CD14-positive monocyte (primary cell): ENCODE results near the gene FRAS1. TPM values are rescaled to one million over a fixed set of nuclear protein-coding genes. Genes with fewer than 3 reads are reported as not detected.

Source experiments
- DNase-seq, 3 donors: peaks; one replicate each; pipeline ENCODE4 v3.0.0-alpha.2; 2011 to 2022
- H2AFZ ChIP-seq: 2 replicates; pipeline ENCODE4 v1.6.0; 2012; ENCODE audit warnings: mild to moderate bottlenecking, low read depth, low read length, inconsistent platforms; ENCODE audit not compliant: insufficient read depth, poor library complexity, severe bottlenecking
- H3K27ac ChIP-seq, 2 donors: 1 replicate in 1 of 2; 2 replicates in 1 of 2; pipeline ENCODE4 v1.5.1; 2012 to 2013; ENCODE audit warnings: low read length in 2 of 2, control low read depth in 1 of 2, inconsistent platforms in 1 of 2, low read depth in 1 of 2, mild to moderate bottlenecking in 1 of 2
- H3K27me3 ChIP-seq, 2 donors: one replicate each; pipeline versions ENCODE4 v1.6.0 to v1.6.1; 2011 to 2013; ENCODE audit warnings: low read length in 2 of 2; ENCODE audit not compliant: control insufficient read depth in 2 of 2, insufficient read depth in 2 of 2
- H3K36me3 ChIP-seq, 2 donors: replicated peaks in 1 of 2; 1 replicate in 1 of 2; 2 replicates in 1 of 2; pipeline versions ENCODE4 v1.5.1 to v1.6.1; 2012 to 2013; ENCODE audit warnings: low read length in 2 of 2, control low read depth in 1 of 2, inconsistent platforms in 1 of 2, mild to moderate bottlenecking in 1 of 2; ENCODE audit not compliant: insufficient read depth in 2 of 2, control insufficient read depth in 1 of 2
- H3K4me1 ChIP-seq, 2 donors: 1 replicate in 1 of 2; 2 replicates in 1 of 2; pipeline versions ENCODE4 v1.5.1 to v1.6.1; 2012 to 2013; ENCODE audit warnings: low read length in 2 of 2, control low read depth in 1 of 2, inconsistent platforms in 1 of 2, mild to moderate bottlenecking in 1 of 2, moderate library complexity in 1 of 2; ENCODE audit not compliant: insufficient read depth in 2 of 2, control insufficient read depth in 1 of 2
- H3K4me2 ChIP-seq: replicated peaks from 2 replicates; pipeline ENCODE3; 2012; ENCODE audit warnings: low read length, moderate library complexity, mild to moderate bottlenecking; ENCODE audit not compliant: poor library complexity, severe bottlenecking; ENCODE audit errors: extremely low read depth
- H3K4me3 ChIP-seq, 3 experiments: fragments of 200-600 bp in 1 of 3; sonication (generic) in 1 of 3; replicated peaks in 1 of 3; 1 replicate in 2 of 3; 2 replicates in 1 of 3; pipeline ENCODE4 v1.5.1; 2011 to 2013; ENCODE audit warnings: low read length in 3 of 3, mild to moderate bottlenecking in 3 of 3, control low read depth in 2 of 3, low read depth in 2 of 3, inconsistent platforms in 1 of 3, moderate library complexity in 1 of 3
- H3K79me2 ChIP-seq: 2 replicates; pipeline ENCODE4 v1.6.0; 2012; ENCODE audit warnings: mild to moderate bottlenecking, control low read depth, inconsistent platforms, low read length, moderate library complexity; ENCODE audit not compliant: insufficient read depth
- H3K9ac ChIP-seq: 2 replicates; pipeline ENCODE4 v1.6.0; 2017; ENCODE audit warnings: low read length, mild to moderate bottlenecking; ENCODE audit not compliant: insufficient read depth, poor library complexity, severe bottlenecking
- H3K9me3 ChIP-seq, 2 donors: replicated peaks in 1 of 2; 1 replicate in 1 of 2; 2 replicates in 1 of 2; pipeline versions ENCODE4 v1.5.1 to v1.6.1; 2012 to 2013; ENCODE audit warnings: low read length in 2 of 2, control low read depth in 1 of 2; ENCODE audit not compliant: control insufficient read depth in 1 of 2, insufficient read depth in 1 of 2
- H4K20me1 ChIP-seq: 2 replicates; pipeline ENCODE4 v1.6.0; 2012; ENCODE audit warnings: mild to moderate bottlenecking, low read length, control low read depth, moderate library complexity; ENCODE audit not compliant: insufficient read depth
- H3K27ac Mint-ChIP-seq, 7 donors: one replicate each; pipeline ENCODE4 v1.8.0; 2020; ENCODE audit warnings: mild to moderate bottlenecking in 7 of 7, mixed read lengths in 7 of 7, moderate library complexity in 6 of 7, inconsistent platforms in 2 of 7
- H3K27me3 Mint-ChIP-seq, 3 donors: one replicate each; pipeline ENCODE4 v1.8.0; 2021 to 2022; ENCODE audit warnings: low read depth in 3 of 3, mild to moderate bottlenecking in 3 of 3, mixed read lengths in 3 of 3, moderate library complexity in 3 of 3, inconsistent platforms in 1 of 3
- H3K36me3 Mint-ChIP-seq, 2 donors: one replicate each; pipeline ENCODE4 v1.8.0; 2020; ENCODE audit warnings: mixed read lengths in 2 of 2, inconsistent platforms in 1 of 2, mild to moderate bottlenecking in 1 of 2
- H3K4me1 Mint-ChIP-seq: one replicate; pipeline ENCODE4 v1.8.0; 2020; ENCODE audit warnings: mild to moderate bottlenecking, mixed read lengths
- H3K4me3 Mint-ChIP-seq, 2 donors: one replicate each; pipeline ENCODE4 v1.8.0; 2020; ENCODE audit warnings: mild to moderate bottlenecking in 2 of 2, mixed read lengths in 2 of 2, moderate library complexity in 1 of 2
- H3K9me3 Mint-ChIP-seq, 7 donors: one replicate each; pipeline ENCODE4 v1.8.0; 2020 to 2022; ENCODE audit warnings: mixed read lengths in 7 of 7, mild to moderate bottlenecking in 6 of 7, moderate library complexity in 6 of 7, inconsistent platforms in 2 of 7
- CTCF ChIP-seq: fragments of 200-600 bp; IDR thresholded peaks from one replicate; pipeline ENCODE4 v1.8.0; 2022; ENCODE audit warnings: antibody characterized with exemption, mild to moderate bottlenecking
- WGBS: methylation state at CpG from one replicate; pipeline ENCODE4 v1.1.5; 2013; ENCODE audit warnings: missing lambda C conversion rate; ENCODE audit not compliant: insufficient coverage; 5-methylcytosine and 5-hydroxymethylcytosine counted together
- intact Hi-C, 2 donors: fragments of 100-400 bp; cut with micrococcal nuclease; formaldehyde crosslinking; loops; one replicate each; pipeline versions ENCODE4 v1.15.0 to v1.15.1; 2023
- polyA plus RNA-seq, 3 donors: library from polyadenylated mRNA; depleted of rRNA in 1 of 3; unstranded in 2 of 3; stranded (reverse) in 1 of 3; fragments of 300-500 nt in 2 of 3; fragments of >200 nt in 1 of 3; fragmentation: Illumina TruSeq in 2 of 3; gene quantifications; 1 replicate in 2 of 3; 2 replicates in 1 of 3; pipeline ENCODE4 v1.2.3, GENCODE V29; 2012 to 2021

Gene FRAS1
- polyA plus RNA-seq, 3 donors, result not detected

- Histone ChIP-seq H3K9me3 (peaks cover 0 to 2% of the 10 kb centered on the region in 2 donors), H4K20me1 (no peaks in the 10 kb centered on the region), H2AFZ (no peak overlapping the region), H3K9ac (no peak overlapping the region), H3K4me1 (no peaks in the 10 kb centered on the region), H3K4me2 (no peak overlapping the region), H3K4me3 (no peak overlapping the region), H3K36me3 (no peaks in the 10 kb centered on the region), H3K27ac (no peak overlapping the region), H3K27me3 (no peaks in the 10 kb centered on the region), H3K79me2 (no peaks in the 10 kb centered on the region)
- intact Hi-C loops, result no loop called here
- no peaks in the 10 kb centered on the region for H3K4me1 Mint-ChIP-seq
- DNase-seq, result no peak
- WGBS, result 100% methylated on average over 1 of the region's 6 CpGs
- no peak overlapping the region for H3K4me3 Mint-ChIP-seq
- H3K36me3 Mint-ChIP-seq, result no peaks in the 10 kb centered on the region
- peaks cover 0 to 2% (median 0%) of the 10 kb centered on the region in 3 donors for H3K27me3 Mint-ChIP-seq
- no peak for TF ChIP-seq CTCF
- H3K27ac Mint-ChIP-seq, result no peak overlapping the region
- H3K9me3 Mint-ChIP-seq, result peaks cover 0 to 6% (median 1%) of the 10 kb centered on the region in 7 donors
Observed at GRCh38 chr4:78186597-78187543, 129.7 kb downstream of the FRAS1 start.

- intact Hi-C loops, result no loop called here
- H3K4me3 ChIP-seq, result no peak overlapping the region
- H3K27ac ChIP-seq, result no peak overlapping the region
- no peaks in the 10 kb centered on the region for H3K4me1 ChIP-seq
- no peaks in the 10 kb centered on the region for H3K4me1 Mint-ChIP-seq
- H3K9ac ChIP-seq, result no peak overlapping the region
- no peaks in the 10 kb centered on the region for H3K36me3 Mint-ChIP-seq
- no peaks in the 10 kb centered on the region for H3K79me2 ChIP-seq
- no peaks in the 10 kb centered on the region for H3K27me3 ChIP-seq
- H3K9me3 Mint-ChIP-seq, result peaks cover 0 to 14% (median 7%) of the 10 kb centered on the region in 7 donors
- no peak for TF ChIP-seq CTCF
- H3K9me3 ChIP-seq, result peaks cover 0 to under 1% of the 10 kb centered on the region in 2 donors
- H3K4me2 ChIP-seq, result no peak overlapping the region
- H3K36me3 ChIP-seq, result no peaks in the 10 kb centered on the region
- H3K27me3 Mint-ChIP-seq, result peaks cover 0 to 2% (median 0%) of the 10 kb centered on the region in 3 donors
- H4K20me1 ChIP-seq, result no peaks in the 10 kb centered on the region
- H3K4me3 Mint-ChIP-seq, result no peak overlapping the region
- no peak overlapping the region for H2AFZ ChIP-seq
- WGBS, result 83% methylated on average over 1 of the region's 1 CpG
- no peak for DNase-seq
- H3K27ac Mint-ChIP-seq, result no peak overlapping the region
Observed at GRCh38 chr4:78190068-78190467, 132.9 kb downstream of the FRAS1 start.
